Hematopoietic multipotent progenitor cell treated with erythropoietin and hydrocortisone succinate and interleukin-3 and kit ligand, for 4 days (in vitro differentiated cells): ENCODE measurements around the gene C6orf52.
A peak's percentile ranks its signal among the peaks of the same experiment; 100 is the strongest.

ENCODE experiments used
- DNase-seq: peaks from one replicate; pipeline ENCODE4 v3.0.0-alpha.2; 2015

C6orf52 gene

GRCh38 chr6:10643201-10643651, 51.2 kb downstream of the C6orf52 start:
- peak; percentile 93 for DNase-seq

GRCh38 chr6:10641528-10641927, 52.9 kb downstream of the C6orf52 start:
- no peak for DNase-seq

GRCh38 chr6:10640412-10640811, 54.0 kb downstream of the C6orf52 start:
- peak; percentile 83 for DNase-seq

- peak; percentile 79 for DNase-seq
These were observed 61.2 kb downstream of the C6orf52 start for GRCh38 chr6:10633216-10633615.

GRCh38 chr6:10630178-10630577, 64.2 kb downstream of the C6orf52 start:
- no peak for DNase-seq

GRCh38 chr6:10627800-10628199, 66.6 kb downstream of the C6orf52 start:
- no peak for DNase-seq

- no peak for DNase-seq
These were observed 68.2 kb downstream of the C6orf52 start for GRCh38 chr6:10626154-10626741.

GRCh38 chr6:10624836-10625235, 69.6 kb downstream of the C6orf52 start:
- no peak for DNase-seq

GRCh38 chr6:10621847-10622246, 72.6 kb downstream of the C6orf52 start:
- no peak for DNase-seq
